ENCODE measurements around the gene AP2A1.

Gene AP2A1

DNA sequence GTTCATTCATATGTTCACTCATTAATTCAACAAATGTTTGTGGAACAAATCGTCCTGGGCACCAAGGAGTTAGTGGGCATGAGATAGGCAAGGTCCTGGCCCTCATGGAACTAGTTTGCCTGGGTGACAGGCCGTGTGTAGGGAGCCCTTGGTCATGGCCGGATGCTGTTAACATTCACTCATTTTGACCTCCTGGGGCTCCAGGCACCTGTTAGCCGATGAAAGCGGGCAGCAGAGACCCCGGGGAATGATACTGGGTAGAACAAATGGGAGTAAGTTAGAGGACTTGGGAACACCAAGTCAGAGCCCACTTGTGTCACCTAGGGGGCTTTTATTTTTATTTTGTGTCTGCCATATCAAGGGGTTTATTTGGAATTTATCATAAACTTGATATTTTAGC is 57.9 kb downstream of the AP2A1 start:
- Histone ChIP-seq H2AK5ac (ENCODE audit: low read length) (no peak overlapping the region), H2AFZ (ENCODE audit: insufficient read depth, low read length, poor library complexity) (no peak overlapping the region), H2BK12ac (ENCODE audit: low read length) (no peak overlapping the region), H4K91ac (ENCODE audit: low read depth, low read length) (no peak overlapping the region), H3K36me3 (ENCODE audit: control insufficient read depth in 1 of 2, insufficient read depth in 2 of 2, low read length in 2 of 2) (peaks cover 42 to 49% of the 10 kb centered on the region in 2 experiments), H3K27me3 (ENCODE audit: insufficient read depth, low read length) (no peaks in the 10 kb centered on the region), H3K9me3 (ENCODE audit: insufficient read depth, low read depth, low read length) (peaks cover 4% of the 10 kb centered on the region), H3K14ac (ENCODE audit: low read length) (no peak overlapping the region), H3K18ac (ENCODE audit: low read length) (no peak overlapping the region), H4K8ac (ENCODE audit: low read depth, low read length) (no peak overlapping the region), H3K27ac (ENCODE audit: low read depth, low read length) (no peak overlapping the region), H4K12ac (ENCODE audit: low read depth, low read length) (no peak overlapping the region), H3K79me1 (ENCODE audit: low read length) (no peaks in the 10 kb centered on the region), H2BK5ac (ENCODE audit: low read depth, low read length, poor library complexity) (no peak overlapping the region), H3K23ac (ENCODE audit: low read length) (no peak overlapping the region), H3K4me3 (ENCODE audit: low read depth, low read length) (no peak overlapping the region), H3K4me1 (ENCODE audit: control insufficient read depth in 1 of 2, insufficient read depth in 2 of 2, low read length in 2 of 2) (no peaks in the 10 kb centered on the region), H2BK120ac (ENCODE audit: insufficient read depth, low read length, poor library complexity) (no peak overlapping the region), H3K4me2 (ENCODE audit: low read length) (no peak overlapping the region), H3K4ac (ENCODE audit: low read depth, low read length) (no peak overlapping the region), H3K79me2 (ENCODE audit: control insufficient read depth, insufficient read depth, low read length, poor library complexity) (no peaks in the 10 kb centered on the region), H3K9ac (ENCODE audit: low read length) (no peak overlapping the region)
- no CpG with 5 or more reads among the region's 6 CpGs for WGBS (ENCODE audit: extremely low coverage, insufficient coverage, insufficient read length)
- no peak for DNase-seq

DNA sequence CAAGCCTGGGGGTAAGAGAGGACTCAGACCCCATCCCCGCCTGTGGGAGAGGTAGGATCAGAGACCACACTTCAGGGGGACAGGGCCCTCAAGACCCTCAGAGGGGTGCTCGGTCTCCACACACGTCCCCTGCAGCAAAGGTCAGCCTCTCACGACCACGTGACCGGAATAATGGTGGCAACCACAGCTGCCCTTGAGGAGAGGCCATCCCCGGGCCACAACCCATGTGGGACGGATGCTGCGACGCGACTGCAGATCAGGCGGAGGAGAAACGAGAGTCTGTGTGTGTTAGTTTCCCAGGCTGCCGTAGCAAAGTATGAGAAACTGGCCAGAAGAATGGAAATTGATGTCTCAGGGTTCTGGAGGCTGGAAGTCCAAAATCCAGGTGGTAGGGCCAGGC is 60.2 kb downstream of the AP2A1 start:
- no peak overlapping the region for H3K9ac ChIP-seq (ENCODE audit: low read length)
- no peak overlapping the region for H2AK5ac ChIP-seq (ENCODE audit: low read length)
- no peak for DNase-seq
- no peaks in the 10 kb centered on the region for H3K79me2 ChIP-seq (ENCODE audit: control insufficient read depth, insufficient read depth, low read length, poor library complexity)
- no peak overlapping the region for H4K12ac ChIP-seq (ENCODE audit: low read depth, low read length)
- H2BK5ac ChIP-seq (ENCODE audit: low read depth, low read length, poor library complexity), result no peak overlapping the region
- H3K79me1 ChIP-seq (ENCODE audit: low read length), result no peaks in the 10 kb centered on the region
- H3K14ac ChIP-seq (ENCODE audit: low read length), result no peak overlapping the region
- no peaks in the 10 kb centered on the region for H3K4me1 ChIP-seq (ENCODE audit: control insufficient read depth in 1 of 2, insufficient read depth in 2 of 2, low read length in 2 of 2)
- H3K9me3 ChIP-seq (ENCODE audit: insufficient read depth, low read depth, low read length), result peaks cover 5% of the 10 kb centered on the region
- H2BK12ac ChIP-seq (ENCODE audit: low read length), result no peak overlapping the region
- H3K23ac ChIP-seq (ENCODE audit: low read length), result no peak overlapping the region
- no peak overlapping the region for H3K18ac ChIP-seq (ENCODE audit: low read length)
- H4K8ac ChIP-seq (ENCODE audit: low read depth, low read length), result no peak overlapping the region
- H3K4me2 ChIP-seq (ENCODE audit: low read length), result no peak overlapping the region
- H3K27me3 ChIP-seq (ENCODE audit: insufficient read depth, low read length), result no peaks in the 10 kb centered on the region
- H2BK120ac ChIP-seq (ENCODE audit: insufficient read depth, low read length, poor library complexity), result no peak overlapping the region
- peaks cover 57 to 62% of the 10 kb centered on the region in 2 experiments for H3K36me3 ChIP-seq (ENCODE audit: control insufficient read depth in 1 of 2, insufficient read depth in 2 of 2, low read length in 2 of 2)
- H3K4ac ChIP-seq (ENCODE audit: low read depth, low read length), result no peak overlapping the region
- no CpG with 5 or more reads among the region's 14 CpGs for WGBS (ENCODE audit: extremely low coverage, insufficient coverage, insufficient read length)
- H3K27ac ChIP-seq (ENCODE audit: low read depth, low read length), result no peak overlapping the region
- H3K4me3 ChIP-seq (ENCODE audit: low read depth, low read length), result no peak overlapping the region
- no peak overlapping the region for H4K91ac ChIP-seq (ENCODE audit: low read depth, low read length)
- no peak overlapping the region for H2AFZ ChIP-seq (ENCODE audit: insufficient read depth, low read length, poor library complexity)

DNA sequence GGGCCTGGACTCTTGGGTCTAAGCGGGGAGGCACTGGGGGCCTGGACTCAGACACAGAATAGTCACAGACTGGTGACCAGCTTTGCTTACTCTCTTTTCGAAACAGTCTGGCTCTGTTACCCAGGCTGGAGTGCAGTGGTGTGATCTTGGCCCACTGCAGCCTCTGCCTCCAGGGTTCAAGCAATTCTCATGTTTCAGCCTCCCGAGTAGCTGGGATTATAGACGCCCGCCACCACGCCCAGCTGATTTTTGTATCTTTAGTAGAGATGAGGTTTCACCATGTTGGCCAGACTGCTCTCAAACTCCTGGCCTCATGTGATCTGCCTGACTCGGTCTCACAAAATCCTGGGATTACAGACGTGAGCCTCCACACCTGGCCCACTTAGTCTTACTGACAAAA is 62.4 kb downstream of the AP2A1 start:
- Histone ChIP-seq H2AK5ac (ENCODE audit: low read length) (no peak overlapping the region), H3K79me1 (ENCODE audit: low read length) (no peaks in the 10 kb centered on the region), H3K9me3 (ENCODE audit: insufficient read depth, low read depth, low read length) (peaks cover 6% of the 10 kb centered on the region), H3K4me3 (ENCODE audit: low read depth, low read length) (no peak overlapping the region), H3K14ac (ENCODE audit: low read length) (no peak overlapping the region), H3K79me2 (ENCODE audit: control insufficient read depth, insufficient read depth, low read length, poor library complexity) (no peaks in the 10 kb centered on the region), H3K36me3 (ENCODE audit: control insufficient read depth in 1 of 2, insufficient read depth in 2 of 2, low read length in 2 of 2) (peaks cover 66 to 72% of the 10 kb centered on the region in 2 experiments), H2AFZ (ENCODE audit: insufficient read depth, low read length, poor library complexity) (no peak overlapping the region), H3K4me2 (ENCODE audit: low read length) (no peak overlapping the region), H2BK5ac (ENCODE audit: low read depth, low read length, poor library complexity) (no peak overlapping the region), H4K8ac (ENCODE audit: low read depth, low read length) (no peak overlapping the region), H3K27ac (ENCODE audit: low read depth, low read length) (no peak overlapping the region), H3K4me1 (ENCODE audit: control insufficient read depth in 1 of 2, insufficient read depth in 2 of 2, low read length in 2 of 2) (no peaks in the 10 kb centered on the region), H2BK120ac (ENCODE audit: insufficient read depth, low read length, poor library complexity) (no peak overlapping the region), H3K23ac (ENCODE audit: low read length) (no peak overlapping the region), H4K91ac (ENCODE audit: low read depth, low read length) (no peak overlapping the region), H2BK12ac (ENCODE audit: low read length) (no peak overlapping the region), H3K9ac (ENCODE audit: low read length) (no peak overlapping the region), H3K27me3 (ENCODE audit: insufficient read depth, low read length) (no peaks in the 10 kb centered on the region), H3K18ac (ENCODE audit: low read length) (no peak overlapping the region), H4K12ac (ENCODE audit: low read depth, low read length) (no peak overlapping the region), H3K4ac (ENCODE audit: low read depth, low read length) (no peak overlapping the region)
- no CpG with 5 or more reads among the region's 8 CpGs for WGBS (ENCODE audit: extremely low coverage, insufficient coverage, insufficient read length)
- no peak for DNase-seq

DNA sequence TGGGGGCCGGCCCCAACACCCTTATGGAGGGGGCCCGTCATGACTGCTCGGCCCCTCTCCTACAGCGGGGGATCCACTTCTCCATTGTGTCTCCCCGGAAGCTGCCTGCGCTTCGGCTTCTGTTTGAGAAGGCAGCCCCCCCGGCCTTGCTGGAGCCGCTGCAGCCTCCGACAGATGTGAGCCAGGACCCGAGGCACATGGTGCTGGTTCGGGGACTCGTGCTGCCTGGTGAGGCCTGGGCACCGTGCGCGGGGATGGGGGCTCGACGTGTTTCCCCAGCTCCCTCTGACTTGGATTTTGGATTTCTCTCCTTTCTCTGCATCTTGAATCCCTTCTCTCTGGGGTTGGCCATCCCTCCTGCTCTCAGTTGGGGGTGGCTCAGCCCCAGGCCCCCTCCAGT is 62.9 kb downstream of the AP2A1 start:
- Histone ChIP-seq H3K4me3 (ENCODE audit: low read depth, low read length) (no peak overlapping the region), H2BK12ac (ENCODE audit: low read length) (no peak overlapping the region), H3K9me3 (ENCODE audit: insufficient read depth, low read depth, low read length) (peaks cover 6% of the 10 kb centered on the region), H2AFZ (ENCODE audit: insufficient read depth, low read length, poor library complexity) (no peak overlapping the region), H3K4me2 (ENCODE audit: low read length) (no peak overlapping the region), H3K27me3 (ENCODE audit: insufficient read depth, low read length) (no peaks in the 10 kb centered on the region), H3K36me3 (ENCODE audit: control insufficient read depth in 1 of 2, insufficient read depth in 2 of 2, low read length in 2 of 2) (peaks cover 71 to 77% of the 10 kb centered on the region in 2 experiments), H3K27ac (ENCODE audit: low read depth, low read length) (no peak overlapping the region), H4K12ac (ENCODE audit: low read depth, low read length) (no peak overlapping the region), H3K23ac (ENCODE audit: low read length) (no peak overlapping the region), H3K79me2 (ENCODE audit: control insufficient read depth, insufficient read depth, low read length, poor library complexity) (no peaks in the 10 kb centered on the region), H3K4me1 (ENCODE audit: control insufficient read depth in 1 of 2, insufficient read depth in 2 of 2, low read length in 2 of 2) (no peaks in the 10 kb centered on the region), H3K9ac (ENCODE audit: low read length) (no peak overlapping the region), H2AK5ac (ENCODE audit: low read length) (no peak overlapping the region), H3K18ac (ENCODE audit: low read length) (no peak overlapping the region), H3K4ac (ENCODE audit: low read depth, low read length) (no peak overlapping the region), H3K79me1 (ENCODE audit: low read length) (no peaks in the 10 kb centered on the region), H4K91ac (ENCODE audit: low read depth, low read length) (no peak overlapping the region), H2BK120ac (ENCODE audit: insufficient read depth, low read length, poor library complexity) (no peak overlapping the region), H3K14ac (ENCODE audit: low read length) (no peak overlapping the region), H4K8ac (ENCODE audit: low read depth, low read length) (no peak overlapping the region), H2BK5ac (ENCODE audit: low read depth, low read length, poor library complexity) (no peak overlapping the region)
- no CpG with 5 or more reads among the region's 18 CpGs for WGBS (ENCODE audit: extremely low coverage, insufficient coverage, insufficient read length)
- DNase-seq, result no peak
